ENCODE data around the gene PRKCH.

PRKCH gene

DNA sequence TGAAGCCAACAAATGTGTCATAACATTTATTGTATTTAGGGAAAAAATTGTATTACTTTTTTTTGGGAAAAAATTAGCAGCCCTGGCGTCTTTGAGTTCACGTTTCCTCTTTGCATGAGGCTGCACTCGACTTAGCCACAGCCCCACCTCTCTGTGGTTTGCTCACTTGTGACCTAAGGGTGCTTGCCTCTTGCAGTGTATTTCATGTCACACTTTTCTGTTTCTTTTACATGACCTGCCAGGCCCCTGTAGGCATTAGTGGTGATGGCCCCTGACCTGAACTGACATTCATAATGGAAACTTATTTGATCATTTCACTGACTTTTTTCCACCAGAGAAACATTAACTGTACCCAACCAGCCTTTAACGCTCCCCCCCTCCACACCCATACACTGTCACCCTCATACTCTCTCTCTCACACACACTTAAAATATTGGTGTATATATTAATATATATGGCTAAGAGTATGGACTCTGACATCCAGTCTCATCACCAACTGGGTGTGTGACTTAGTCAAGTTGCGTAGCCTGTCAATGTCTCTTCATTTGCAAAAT lies 122.9 kb downstream of the PRKCH start:
- H3K27ac ChIP-seq (ENCODE audit: low read length), result no peak overlapping the region
- peaks cover under 1% of the 10 kb centered on the region; the same call in 1 of the 2 replicates for H3K4me1 ChIP-seq (ENCODE audit: control insufficient read depth, insufficient read depth, low read length)
- H3K9me3 ChIP-seq (ENCODE audit: control insufficient read depth, insufficient read depth, low read length), result no peaks in the 10 kb centered on the region
- no peak overlapping the region for H3K4me3 ChIP-seq (ENCODE audit: low read length)
- H3K27me3 ChIP-seq (ENCODE audit: control insufficient read depth, insufficient read depth, low read length), result no peaks in the 10 kb centered on the region
- no peak for DNase-seq (ENCODE audit: low read depth, low spot score)
- 100% methylated on average over 1 of the region's 5 CpGs for WGBS (ENCODE audit: insufficient coverage, insufficient read length)
- H3K36me3 ChIP-seq (ENCODE audit: control insufficient read depth, insufficient read depth, low read length), result no peaks in the 10 kb centered on the region

DNA sequence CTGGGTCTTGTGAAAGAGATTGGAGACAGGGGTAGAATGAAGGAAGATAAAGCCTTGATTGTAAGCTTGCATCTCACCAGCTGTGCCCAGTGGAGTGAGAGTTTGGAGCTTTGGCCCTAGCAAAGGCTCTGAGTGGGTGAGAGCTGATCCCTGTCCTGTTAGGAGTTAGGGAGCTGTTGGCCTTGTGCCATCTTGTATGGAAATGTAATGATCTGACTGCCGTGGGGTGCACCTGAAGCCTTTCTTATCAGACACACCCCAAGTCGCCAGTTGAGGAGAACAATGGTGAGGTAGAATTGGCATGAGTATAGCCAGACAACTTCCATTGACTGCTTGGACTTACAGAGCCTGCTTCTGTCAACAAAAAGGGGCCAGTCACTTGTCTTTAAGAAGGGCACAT lies 130.1 kb downstream of the PRKCH start:
- H3K4me3 ChIP-seq (ENCODE audit: low read length), result no peak overlapping the region
- no peaks in the 10 kb centered on the region for H3K27me3 ChIP-seq (ENCODE audit: control insufficient read depth, insufficient read depth, low read length)
- no peaks in the 10 kb centered on the region for H3K4me1 ChIP-seq (ENCODE audit: control insufficient read depth, insufficient read depth, low read length)
- no CpG with 5 or more reads among the region's 2 CpGs for WGBS (ENCODE audit: insufficient coverage, insufficient read length)
- no peaks in the 10 kb centered on the region for H3K36me3 ChIP-seq (ENCODE audit: control insufficient read depth, insufficient read depth, low read length)
- no peak overlapping the region for H3K27ac ChIP-seq (ENCODE audit: low read length)
- no peak for DNase-seq (ENCODE audit: low read depth, low spot score)
- no peaks in the 10 kb centered on the region for H3K9me3 ChIP-seq (ENCODE audit: control insufficient read depth, insufficient read depth, low read length)

DNA sequence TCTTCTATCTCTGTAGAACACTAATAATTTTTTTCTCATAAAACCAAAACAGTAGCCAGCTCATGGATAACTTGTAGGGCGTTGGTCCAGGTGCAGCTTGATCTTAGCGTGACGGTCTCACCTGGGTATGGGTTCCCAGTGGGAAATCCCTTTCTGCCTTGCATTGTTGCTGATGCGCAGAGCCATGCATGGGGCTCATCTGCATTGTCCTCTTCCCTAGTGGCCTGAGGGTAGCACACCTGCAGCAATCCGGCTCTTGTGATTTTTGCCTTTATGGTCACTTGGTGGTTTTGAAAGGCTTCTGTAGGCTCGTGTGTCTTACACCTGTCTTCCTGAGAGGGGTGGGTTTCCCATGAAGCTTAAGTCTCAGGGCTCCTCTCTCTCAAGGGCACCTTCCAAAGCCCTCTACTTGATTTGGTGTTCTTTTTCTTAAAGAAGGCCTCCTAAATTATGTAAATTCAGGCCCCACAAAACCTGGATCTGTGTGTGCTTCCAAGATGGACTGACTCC lies 130.6 kb downstream of the PRKCH start:
- H3K27me3 ChIP-seq (ENCODE audit: control insufficient read depth, insufficient read depth, low read length), result no peaks in the 10 kb centered on the region
- H3K36me3 ChIP-seq (ENCODE audit: control insufficient read depth, insufficient read depth, low read length), result no peaks in the 10 kb centered on the region
- no peaks in the 10 kb centered on the region for H3K4me1 ChIP-seq (ENCODE audit: control insufficient read depth, insufficient read depth, low read length)
- DNase-seq (ENCODE audit: low read depth, low spot score), result no peak
- no peak overlapping the region for H3K4me3 ChIP-seq (ENCODE audit: low read length)
- H3K9me3 ChIP-seq (ENCODE audit: control insufficient read depth, insufficient read depth, low read length), result no peaks in the 10 kb centered on the region
- no CpG with 5 or more reads among the region's 6 CpGs for WGBS (ENCODE audit: insufficient coverage, insufficient read length)
- H3K27ac ChIP-seq (ENCODE audit: low read length), result no peak overlapping the region

DNA sequence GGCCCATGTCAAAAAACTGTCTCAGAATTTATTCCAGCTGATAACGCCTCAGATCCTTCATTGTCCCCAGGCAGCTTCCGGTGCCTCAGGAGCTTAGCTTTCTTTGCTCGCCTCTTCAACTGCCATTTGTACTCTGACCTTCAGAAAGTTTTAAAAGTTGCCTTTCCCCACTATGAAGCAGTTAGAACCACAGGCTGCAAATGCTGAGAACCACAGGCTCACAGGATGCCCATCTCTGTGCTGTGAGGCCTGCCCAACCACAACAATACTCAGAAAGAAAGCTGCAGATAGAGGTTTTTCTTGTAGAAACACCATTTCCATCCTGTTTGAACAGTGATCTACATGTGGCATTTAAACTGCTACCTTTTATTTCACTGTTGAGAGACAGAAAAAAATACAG lies 131.1 kb downstream of the PRKCH start:
- Histone ChIP-seq H3K27me3 (ENCODE audit: control insufficient read depth, insufficient read depth, low read length) (no peaks in the 10 kb centered on the region), H3K27ac (ENCODE audit: low read length) (no peak overlapping the region), H3K4me3 (ENCODE audit: low read length) (no peak overlapping the region), H3K36me3 (ENCODE audit: control insufficient read depth, insufficient read depth, low read length) (no peaks in the 10 kb centered on the region), H3K4me1 (ENCODE audit: control insufficient read depth, insufficient read depth, low read length) (no peaks in the 10 kb centered on the region), H3K9me3 (ENCODE audit: control insufficient read depth, insufficient read depth, low read length) (no peaks in the 10 kb centered on the region)
- DNase-seq (ENCODE audit: low read depth, low spot score), result no peak
- no CpG with 5 or more reads among the region's 3 CpGs for WGBS (ENCODE audit: insufficient coverage, insufficient read length)

DNA sequence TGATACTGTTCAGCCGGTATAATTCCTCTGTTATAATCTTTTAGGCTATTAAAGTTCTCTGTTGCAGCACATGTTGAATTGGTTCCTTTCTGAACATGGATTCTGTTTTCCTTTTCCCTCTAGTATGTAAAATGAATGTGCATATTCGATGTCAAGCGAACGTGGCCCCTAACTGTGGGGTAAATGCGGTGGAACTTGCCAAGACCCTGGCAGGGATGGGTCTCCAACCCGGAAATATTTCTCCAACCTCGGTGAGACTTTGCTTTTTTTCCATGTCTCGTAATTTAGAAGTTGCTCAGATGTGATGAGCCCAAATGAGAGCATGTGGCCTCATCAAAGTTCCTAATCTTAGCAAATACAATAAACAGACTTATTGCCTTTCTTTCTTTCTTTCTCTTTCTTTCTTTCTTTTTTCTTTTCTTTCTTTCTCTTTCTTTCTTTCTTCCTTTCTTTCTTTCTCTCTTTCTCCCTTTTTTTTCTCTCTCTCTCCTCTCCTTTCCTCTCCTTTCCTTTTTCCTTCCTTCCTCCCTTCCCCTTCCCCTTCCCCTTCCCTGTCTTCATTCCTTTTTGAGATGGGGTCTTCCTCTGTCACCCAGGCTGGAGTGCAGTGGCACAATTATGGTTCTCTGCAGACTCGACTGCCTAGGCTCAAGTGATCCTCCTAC lies 131.9 kb downstream of the PRKCH start:
- Histone ChIP-seq H3K36me3 (ENCODE audit: control insufficient read depth, insufficient read depth, low read length) (no peaks in the 10 kb centered on the region), H3K27ac (ENCODE audit: low read length) (no peak overlapping the region), H3K9me3 (ENCODE audit: control insufficient read depth, insufficient read depth, low read length) (no peaks in the 10 kb centered on the region), H3K27me3 (ENCODE audit: control insufficient read depth, insufficient read depth, low read length) (no peaks in the 10 kb centered on the region), H3K4me1 (ENCODE audit: control insufficient read depth, insufficient read depth, low read length) (no peaks in the 10 kb centered on the region), H3K4me3 (ENCODE audit: low read length) (no peak overlapping the region)
- no CpG with 5 or more reads among the region's 9 CpGs for WGBS (ENCODE audit: insufficient coverage, insufficient read length)
- DNase-seq (ENCODE audit: low read depth, low spot score), result no peak

DNA sequence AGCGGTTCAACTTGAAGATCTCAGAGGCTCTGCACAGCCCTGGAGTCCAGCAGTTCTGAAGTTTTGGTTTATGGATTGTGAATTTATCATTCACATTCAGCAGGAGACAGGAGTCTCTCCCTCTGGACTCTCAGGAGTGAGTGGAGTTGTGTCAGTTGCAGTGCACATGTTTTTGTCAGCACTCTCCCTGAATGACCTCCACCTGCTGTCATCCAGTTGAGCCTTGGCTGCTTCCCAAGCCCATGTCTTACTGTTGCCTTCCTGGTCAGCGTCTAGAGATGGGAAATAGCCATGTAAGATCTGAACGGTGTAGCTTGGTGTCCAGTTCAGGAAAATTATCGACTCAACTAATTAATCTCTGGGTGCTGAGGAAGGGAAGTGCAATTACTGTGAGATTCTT lies 133.2 kb downstream of the PRKCH start:
- Histone ChIP-seq H3K27ac (ENCODE audit: low read length) (no peak overlapping the region), H3K9me3 (ENCODE audit: control insufficient read depth, insufficient read depth, low read length) (no peaks in the 10 kb centered on the region), H3K27me3 (ENCODE audit: control insufficient read depth, insufficient read depth, low read length) (no peaks in the 10 kb centered on the region), H3K36me3 (ENCODE audit: control insufficient read depth, insufficient read depth, low read length) (no peaks in the 10 kb centered on the region), H3K4me1 (ENCODE audit: control insufficient read depth, insufficient read depth, low read length) (no peaks in the 10 kb centered on the region), H3K4me3 (ENCODE audit: low read length) (no peak overlapping the region)
- WGBS (ENCODE audit: insufficient coverage, insufficient read length), result no CpG with 5 or more reads among the region's 4 CpGs
- DNase-seq (ENCODE audit: low read depth, low spot score), result no peak

DNA sequence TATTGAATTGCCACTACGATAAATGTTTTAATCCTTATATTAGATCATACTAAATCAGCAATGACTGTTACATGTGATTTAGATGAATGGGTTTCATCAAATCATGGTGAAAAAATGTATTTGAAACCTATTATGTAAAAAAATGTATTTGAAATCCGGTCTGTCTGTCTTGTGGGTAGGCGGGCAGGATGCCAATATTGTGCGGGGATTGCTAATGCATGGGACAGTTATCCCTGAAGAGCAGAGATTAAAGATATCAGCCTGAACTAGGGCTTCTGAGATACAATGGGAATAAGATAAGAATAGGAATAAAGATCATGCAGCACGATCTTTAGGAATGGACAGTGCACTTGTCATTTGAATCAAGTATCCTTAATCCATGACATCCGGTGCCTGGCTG lies 134.0 kb downstream of the PRKCH start:
- H3K27ac ChIP-seq (ENCODE audit: low read length), result no peak overlapping the region

DNA sequence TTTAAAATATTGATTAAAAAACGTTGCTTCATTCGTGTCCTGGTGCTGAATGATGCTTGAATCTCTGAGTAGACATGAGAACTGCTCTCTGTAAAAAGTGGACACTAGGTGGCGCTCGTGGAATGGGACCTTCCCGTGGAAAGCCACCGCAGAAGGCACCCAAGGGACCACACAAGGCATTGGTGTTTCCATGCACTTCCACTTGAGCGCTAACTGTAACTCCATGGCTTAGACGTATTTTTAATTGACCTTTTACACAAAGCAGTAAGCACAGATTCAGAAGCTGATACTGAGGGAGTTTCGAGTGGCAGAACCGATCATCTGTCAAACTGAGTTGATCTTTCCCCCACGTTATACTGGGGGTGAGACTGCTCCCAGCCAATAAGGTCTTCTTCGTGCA lies 135.3 kb downstream of the PRKCH start:
- WGBS (ENCODE audit: insufficient coverage, insufficient read length), result no CpG with 5 or more reads among the region's 12 CpGs
- Histone ChIP-seq H3K4me3 (ENCODE audit: low read length) (no peak overlapping the region), H3K27ac (ENCODE audit: low read length) (no peak overlapping the region), H3K36me3 (ENCODE audit: control insufficient read depth, insufficient read depth, low read length) (no peaks in the 10 kb centered on the region), H3K4me1 (ENCODE audit: control insufficient read depth, insufficient read depth, low read length) (no peaks in the 10 kb centered on the region), H3K9me3 (ENCODE audit: control insufficient read depth, insufficient read depth, low read length) (no peaks in the 10 kb centered on the region), H3K27me3 (ENCODE audit: control insufficient read depth, insufficient read depth, low read length) (no peaks in the 10 kb centered on the region)
- no peak for DNase-seq (ENCODE audit: low read depth, low spot score)

More for the DNA sequence above, 134.0 kb downstream of the PRKCH start:
- Histone ChIP-seq H3K36me3 (ENCODE audit: control insufficient read depth, insufficient read depth, low read length) (no peaks in the 10 kb centered on the region), H3K4me1 (ENCODE audit: control insufficient read depth, insufficient read depth, low read length) (no peaks in the 10 kb centered on the region), H3K9me3 (ENCODE audit: control insufficient read depth, insufficient read depth, low read length) (no peaks in the 10 kb centered on the region), H3K27me3 (ENCODE audit: control insufficient read depth, insufficient read depth, low read length) (no peaks in the 10 kb centered on the region), H3K4me3 (ENCODE audit: low read length) (no peak overlapping the region)
- DNase-seq (ENCODE audit: low read depth, low spot score), result no peak
- WGBS (ENCODE audit: insufficient coverage, insufficient read length), result no CpG with 5 or more reads among the region's 6 CpGs

DNA sequence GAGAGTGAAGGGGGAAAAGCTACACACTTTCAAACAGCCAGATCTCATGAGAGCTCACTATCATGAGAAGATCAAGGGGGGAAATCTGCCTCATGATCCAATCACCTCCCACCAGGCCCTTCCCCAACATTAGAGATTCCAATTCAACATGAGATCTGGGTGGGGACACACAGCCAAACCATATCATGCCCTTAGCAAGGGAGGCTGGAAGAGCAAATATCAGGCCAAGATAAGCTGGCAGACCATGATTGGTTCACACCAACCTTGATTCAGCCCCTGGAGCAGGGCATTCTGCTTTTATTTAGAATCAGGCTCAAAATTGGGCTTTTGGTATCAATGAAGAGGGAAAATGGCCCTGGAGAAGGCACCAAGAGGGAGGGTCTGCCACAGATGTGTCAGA lies 137.4 kb downstream of the PRKCH start:
- no peaks in the 10 kb centered on the region for H3K36me3 ChIP-seq (ENCODE audit: control insufficient read depth, insufficient read depth, low read length)
- H3K4me3 ChIP-seq (ENCODE audit: low read length), result no peak overlapping the region
- no peaks in the 10 kb centered on the region for H3K9me3 ChIP-seq (ENCODE audit: control insufficient read depth, insufficient read depth, low read length)
- H3K27me3 ChIP-seq (ENCODE audit: control insufficient read depth, insufficient read depth, low read length), result no peaks in the 10 kb centered on the region
- H3K4me1 ChIP-seq (ENCODE audit: control insufficient read depth, insufficient read depth, low read length), result peaks cover 2% of the 10 kb centered on the region; the same call in 1 of the 2 replicates
- DNase-seq (ENCODE audit: low read depth, low spot score), result no peak
- H3K27ac ChIP-seq (ENCODE audit: low read length), result no peak overlapping the region

DNA sequence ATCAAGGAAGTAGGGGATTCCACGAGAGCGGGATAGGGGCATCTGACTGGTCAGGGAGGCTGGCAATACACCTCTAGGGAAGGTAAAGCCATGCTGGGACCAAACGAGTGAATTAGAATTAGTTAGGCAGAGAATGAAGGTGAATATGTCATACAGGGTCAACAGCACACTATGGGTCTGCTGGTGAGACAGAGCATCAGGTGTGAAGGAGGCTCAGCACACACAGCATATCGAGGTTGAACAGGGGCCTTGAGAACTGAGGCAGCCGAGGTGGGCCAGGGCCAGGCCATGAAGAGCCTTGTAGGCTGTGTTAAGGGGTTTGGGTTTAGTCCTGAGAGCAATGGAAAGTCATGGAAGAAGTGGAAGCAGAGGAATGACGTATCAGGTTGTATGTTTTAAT lies 137.8 kb downstream of the PRKCH start:
- Histone ChIP-seq H3K4me3 (ENCODE audit: low read length) (no peak overlapping the region), H3K27me3 (ENCODE audit: control insufficient read depth, insufficient read depth, low read length) (no peaks in the 10 kb centered on the region), H3K27ac (ENCODE audit: low read length) (no peak overlapping the region), H3K36me3 (ENCODE audit: control insufficient read depth, insufficient read depth, low read length) (no peaks in the 10 kb centered on the region), H3K9me3 (ENCODE audit: control insufficient read depth, insufficient read depth, low read length) (no peaks in the 10 kb centered on the region), H3K4me1 (ENCODE audit: control insufficient read depth, insufficient read depth, low read length) (peaks cover 2% of the 10 kb centered on the region; the same call in 1 of the 2 replicates)
- WGBS (ENCODE audit: insufficient coverage, insufficient read length), result no CpG with 5 or more reads among the region's 6 CpGs
- no peak for DNase-seq (ENCODE audit: low read depth, low spot score)

DNA sequence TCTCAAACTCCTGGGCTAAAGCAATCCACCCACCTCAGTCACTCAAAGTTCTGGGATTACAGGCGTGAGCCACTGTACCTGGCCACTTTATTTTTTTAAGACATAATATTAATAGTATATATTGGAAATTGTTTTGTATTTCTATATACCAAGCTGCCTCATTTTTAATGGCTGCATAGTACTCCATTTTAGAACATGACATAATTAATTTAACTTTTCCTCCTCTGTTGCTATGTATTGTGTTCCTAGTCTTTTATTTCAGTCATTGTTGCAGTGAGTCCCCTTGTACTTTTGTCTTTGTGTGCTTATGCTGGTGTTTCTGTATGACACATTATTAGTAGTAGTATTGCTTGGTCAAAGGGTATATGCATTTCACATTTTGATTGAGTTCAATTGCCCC lies 138.7 kb downstream of the PRKCH start:
- Histone ChIP-seq H3K4me3 (ENCODE audit: low read length) (no peak overlapping the region), H3K27ac (ENCODE audit: low read length) (no peak overlapping the region), H3K9me3 (ENCODE audit: control insufficient read depth, insufficient read depth, low read length) (no peaks in the 10 kb centered on the region), H3K4me1 (ENCODE audit: control insufficient read depth, insufficient read depth, low read length) (peaks cover 2% of the 10 kb centered on the region; the same call in 1 of the 2 replicates), H3K27me3 (ENCODE audit: control insufficient read depth, insufficient read depth, low read length) (no peaks in the 10 kb centered on the region), H3K36me3 (ENCODE audit: control insufficient read depth, insufficient read depth, low read length) (no peaks in the 10 kb centered on the region)
- no CpG with 5 or more reads among the region's 1 CpG for WGBS (ENCODE audit: insufficient coverage, insufficient read length)
- no peak for DNase-seq (ENCODE audit: low read depth, low spot score)
